ENCODE data around the gene IQCE. TPM values are rescaled to one million over a fixed set of nuclear protein-coding genes. Genes with fewer than 3 reads are reported as not detected.

Gene IQCE
- total and polyA plus RNA-seq, 9 donors: 4.4 to 19.2 (median 13.3) TPM

DNA sequence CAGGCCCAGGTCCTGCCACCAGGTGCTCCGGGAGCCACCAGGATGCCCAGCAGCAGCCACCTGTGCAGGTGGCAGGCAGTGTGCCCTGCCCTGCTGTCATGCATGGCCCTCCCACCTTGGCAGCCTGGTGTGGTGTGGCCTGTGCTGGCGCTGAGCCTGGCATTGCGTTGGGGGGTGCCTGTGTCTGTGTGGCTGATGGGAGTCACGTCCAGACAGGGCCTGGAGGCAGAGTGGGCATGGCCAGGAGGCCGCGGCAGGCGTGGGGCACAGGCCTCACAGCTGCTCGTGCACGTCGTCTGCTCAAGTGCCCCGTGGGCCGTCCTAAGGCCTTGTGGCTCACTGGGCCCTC is 81.7 kb downstream of the IQCE start:
- no peak for TF ChIP-seq EP300 (IDR thresholded peaks at IDR 0.05)
- no peak for TF ChIP-seq POLR2A (IDR thresholded peaks at IDR 0.05)
- TF ChIP-seq CTCF (IDR thresholded peaks at IDR 0.05): no peak
- intact Hi-C loops (cut with DNase I): no loop called here

DNA sequence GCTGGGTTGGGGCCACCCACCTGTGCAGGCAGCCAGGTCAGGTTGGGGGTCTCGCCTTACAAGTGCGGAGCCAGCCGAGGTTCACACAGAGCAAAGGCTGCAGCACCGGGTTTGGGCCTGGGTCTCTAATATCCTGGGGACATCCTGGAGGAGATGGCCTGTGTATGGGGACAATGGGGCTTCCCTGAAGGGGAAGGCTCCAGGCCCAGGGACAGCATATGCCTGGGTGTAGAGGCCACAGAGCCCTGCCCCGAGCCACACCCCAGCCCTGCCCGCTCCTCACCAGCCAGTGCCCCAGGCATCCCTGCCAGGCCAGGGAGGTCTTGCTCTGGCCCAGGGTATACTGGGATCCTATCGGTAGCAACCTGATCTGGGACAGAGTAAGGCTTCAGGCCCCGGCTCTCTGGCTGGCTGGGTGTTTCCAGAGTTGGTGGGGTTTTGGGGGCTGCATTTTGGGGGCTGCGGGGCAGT is 82.1 kb downstream of the IQCE start:
- 62 to 78% (median 68%) methylated on average over 6 to 9 of the region's 9 CpGs for WGBS, 3 donors
- no peaks in the 10 kb centered on the region for H3K36me3 ChIP-seq
- peaks cover 29% of the 10 kb centered on the region for H3K4me1 ChIP-seq (ENCODE audit: insufficient read depth)
- no peak overlapping the region for H3K4me3 ChIP-seq
- intact Hi-C loops (cut with DNase I): no loop called here
- no peaks in the 10 kb centered on the region for H3K27me3 ChIP-seq
- no peak for DNase-seq
- H3K27ac ChIP-seq: peak overlapping the region in 1 of 2 donors; percentile 33
- TF ChIP-seq CTCF (IDR thresholded peaks at IDR 0.05) (no peak), EP300 (IDR thresholded peaks at IDR 0.05) (no peak), POLR2A (IDR thresholded peaks at IDR 0.05) (no peak)
- no peaks in the 10 kb centered on the region for H3K9me3 ChIP-seq

More for the DNA sequence above, 81.7 kb downstream of the IQCE start:
- WGBS, 3 donors: 77 to 87% (median 83%) methylated on average over 11 to 12 of the region's 12 CpGs
- no peak overlapping the region for H3K4me3 ChIP-seq
- peaks cover 29% of the 10 kb centered on the region for H3K4me1 ChIP-seq (ENCODE audit: insufficient read depth)
- H3K9me3 ChIP-seq: no peaks in the 10 kb centered on the region
- H3K27me3 ChIP-seq: no peaks in the 10 kb centered on the region
- H3K27ac ChIP-seq: no peak overlapping the region
- no peaks in the 10 kb centered on the region for H3K36me3 ChIP-seq
- DNase-seq: no peak

- Histone ChIP-seq H3K27me3 (no peaks in the 10 kb centered on the region), H3K4me3 (peak overlapping the region; percentile 2), H3K9me3 (no peaks in the 10 kb centered on the region), H3K36me3 (no peaks in the 10 kb centered on the region), H3K27ac (peak overlapping the region; percentile 33 to 56), H3K4me1 (ENCODE audit: insufficient read depth) (peaks cover 29% of the 10 kb centered on the region)
- TF ChIP-seq POLR2A (IDR thresholded peaks at IDR 0.05) (no peak), CTCF (IDR thresholded peaks at IDR 0.05) (no peak), EP300 (IDR thresholded peaks at IDR 0.05) (peak; percentile 75)
- peak; percentile 85 to 92 (median 88) for DNase-seq
- intact Hi-C loops (cut with DNase I): no loop called here
- WGBS, 3 donors: 13 to 18% (median 15%) methylated on average over 31 to 39 of the region's 39 CpGs
Observed at GRCh38 chr7:2641406-2642393, 82.9 kb downstream of the IQCE start.

DNA sequence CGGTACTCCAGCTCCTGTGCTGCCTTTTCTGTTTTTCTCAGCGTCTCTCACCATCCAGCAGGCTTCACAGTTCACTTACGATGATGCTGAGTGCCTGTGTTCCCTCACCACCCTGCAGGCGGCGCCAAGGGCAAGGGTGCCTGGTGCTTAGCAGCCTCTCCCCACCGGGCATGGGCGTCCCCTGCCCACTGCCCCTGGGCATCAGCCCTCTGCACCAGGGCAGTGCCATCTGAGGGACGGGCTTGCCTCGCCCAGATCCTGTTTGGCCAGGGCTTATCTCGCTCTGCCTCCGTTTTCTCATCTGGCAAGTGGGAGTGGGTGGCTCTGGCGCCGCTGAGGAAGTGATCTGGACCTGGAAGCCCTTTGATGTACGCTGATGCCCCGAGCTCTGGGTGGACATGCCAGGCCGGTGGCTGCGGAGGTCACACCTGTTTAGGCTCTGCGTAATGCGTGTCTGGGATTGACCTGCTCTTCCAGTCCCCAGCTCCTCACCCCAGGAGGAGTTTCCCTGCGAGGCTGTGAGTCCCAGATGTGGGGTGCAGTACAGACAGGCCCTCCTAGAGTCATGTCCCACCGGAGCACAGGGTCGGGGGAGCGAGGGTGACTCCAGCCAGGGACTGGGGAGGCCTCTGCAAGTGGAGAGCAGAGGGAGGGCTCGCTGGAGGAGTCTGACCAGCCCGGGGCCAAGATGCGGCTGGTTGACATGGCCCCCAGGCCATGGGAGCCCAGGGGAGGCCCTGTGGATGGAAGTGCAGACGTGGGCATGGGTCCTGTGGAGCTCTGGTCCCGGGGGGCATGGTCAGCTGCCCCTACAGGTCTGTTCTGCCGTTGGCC is 84.8 kb downstream of the IQCE start:
- intact Hi-C loops (cut with DNase I): no loop called here
- H3K4me1 ChIP-seq (ENCODE audit: insufficient read depth): peaks cover 19% of the 10 kb centered on the region
- DNase-seq: peak in 1 of 5 donors; percentile 18
- no peaks in the 10 kb centered on the region for H3K36me3 ChIP-seq
- H3K4me3 ChIP-seq: no peak overlapping the region
- no peak overlapping the region for H3K27ac ChIP-seq
- TF ChIP-seq POLR2A (IDR thresholded peaks at IDR 0.05): no peak
- no peaks in the 10 kb centered on the region for H3K27me3 ChIP-seq
- WGBS, 3 donors: 85 to 88% (median 87%) methylated on average over 29 of the region's 29 CpGs
- no peaks in the 10 kb centered on the region for H3K9me3 ChIP-seq

Measured in ovary (tissue), 9 donors.